Stimulated activated CD8-positive, alpha-beta memory T cell treated with anti-CD3 and anti-CD28 coated beads, Interleukin-15, amount 100 ng/mL, for 48 hours (primary cell): Measurements from ENCODE around the gene TLR4.

Experiments
- DNase-seq, 2 donors: peaks; one replicate each; pipeline ENCODE4 v3.0.0-alpha.2; 2020; ENCODE audit warnings: low read depth in 2 of 2

TLR4 gene

DNA sequence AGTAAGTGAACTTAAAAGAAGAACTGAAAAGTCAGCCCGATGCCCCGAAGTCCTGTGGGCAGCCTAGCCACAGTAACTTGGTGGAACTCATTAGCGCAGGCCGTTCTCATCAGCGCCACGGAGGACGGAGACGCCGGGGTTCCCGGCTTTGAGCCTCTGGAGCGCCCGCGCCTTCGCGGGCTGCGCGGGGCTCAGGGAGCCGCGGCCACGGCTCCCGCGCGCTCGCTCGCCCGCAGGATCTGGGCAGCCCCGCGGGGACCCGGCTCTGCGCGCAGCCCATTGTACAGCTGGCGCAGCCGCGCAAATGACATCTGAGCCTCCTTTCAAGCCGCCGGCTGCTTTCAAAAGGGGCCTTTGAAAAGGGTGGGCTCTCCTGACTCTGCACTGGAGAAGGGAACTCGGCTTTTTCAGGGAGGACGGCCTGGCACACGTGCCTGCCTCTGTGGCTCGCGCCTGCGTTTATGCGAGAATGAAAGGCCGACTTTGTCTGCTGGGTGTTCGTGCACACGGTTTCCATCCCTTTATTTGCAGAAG is 40.7 kb downstream of the TLR4 start:
- DNase-seq, result no peak

GRCh38 chr9:117745598-117745997 is 41.4 kb downstream of the TLR4 start:
- DNase-seq, result no peak

DNA sequence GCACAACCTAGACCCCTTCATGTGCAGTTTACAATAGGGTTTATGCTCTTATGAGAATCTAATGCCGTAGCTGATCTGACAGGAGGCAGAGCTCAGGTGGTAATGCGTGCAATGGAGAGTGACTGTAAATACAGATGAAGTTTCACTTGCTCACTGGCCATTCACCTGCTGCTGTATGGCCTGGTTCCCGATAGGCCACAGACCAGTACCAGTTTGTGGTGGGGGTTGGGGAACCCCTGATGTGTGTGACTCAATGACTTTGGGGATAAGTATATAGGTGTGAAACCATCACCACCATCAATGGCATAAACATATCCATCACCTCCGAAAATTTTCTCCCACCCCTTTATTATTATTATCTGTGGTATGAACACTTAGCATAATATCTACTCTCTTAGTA is 42.1 kb downstream of the TLR4 start:
- DNase-seq, result no peak

GRCh38 chr9:117747386-117747970 is 43.3 kb downstream of the TLR4 start:
- no peak for DNase-seq

- DNase-seq, result no peak
Observed at GRCh38 chr9:117750401-117750800, 46.2 kb downstream of the TLR4 start.

GRCh38 chr9:117752894-117753293 is 48.7 kb downstream of the TLR4 start:
- no peak for DNase-seq

- DNase-seq, result no peak
Observed at GRCh38 chr9:117757561-117758190, 53.5 kb downstream of the TLR4 start.

- DNase-seq, result no peak
Observed at GRCh38 chr9:117763314-117763713, 59.1 kb downstream of the TLR4 start.

GRCh38 chr9:117768750-117769395 is 64.7 kb downstream of the TLR4 start:
- no peak for DNase-seq

GRCh38 chr9:117771136-117771535 is 66.9 kb downstream of the TLR4 start:
- DNase-seq, result no peak

- DNase-seq, result no peak
Observed at GRCh38 chr9:117772960-117773359, 68.8 kb downstream of the TLR4 start.
